GM10248 (cell line): ENCODE data around the gene GFOD2.

ENCODE experiments used
- CTCF ChIA-PET: fragments of 300-600 bp; sonication (Branson Sonifier 250); formaldehyde crosslinking; extraction: SDS; loops from one replicate; lab custom pipeline; 2021; ENCODE audit warnings: antibody characterized with exemption; lab: Yijun Ruan, JAX
- POLR2A ChIA-PET: fragments of 350-650 bp; sonication (Branson Sonifier 250); formaldehyde crosslinking; extraction: SDS; loops from one replicate; lab custom pipeline; 2020; ENCODE audit warnings: antibody characterized with exemption; lab: Yijun Ruan, JAX
- DNase-seq: peaks from one replicate; pipeline ENCODE4 v3.0.0; 2012; ENCODE audit errors: extremely low spot score
- CTCF ChIP-seq: IDR thresholded peaks from 2 replicates; pipeline ENCODE4 v1.5.1; 2012; ENCODE audit warnings: mild to moderate bottlenecking, low read depth; ENCODE audit errors: extremely low read depth, missing control alignments, control extremely low read depth

Gene GFOD2

GRCh38 chr16:67676939-67677338 is 42.2 kb downstream of the GFOD2 start:
- DNase-seq: no peak
- CTCF ChIA-PET: interaction anchor here (1.0 to 2.3 kb wide), 5 partner anchors 9 to 251 kb away, joined by 3 to 10 read pairs (median 5); no protein-coding TSS in a partner anchor
- POLR2A ChIA-PET: no interaction called here
- no peak for TF ChIP-seq CTCF

GRCh38 chr16:67676516-67676915 is 42.6 kb downstream of the GFOD2 start:
- POLR2A ChIA-PET: no interaction called here
- no peak for TF ChIP-seq CTCF
- DNase-seq: no peak
- CTCF ChIA-PET: interaction anchor here (1.0 to 2.3 kb wide), 5 partner anchors 8 to 251 kb away, joined by 3 to 10 read pairs (median 5); no protein-coding TSS in a partner anchor

- DNase-seq: no peak
- ChIA-PET CTCF (interaction anchor here (1.0 to 2.3 kb wide), 4 partner anchors 8 to 155 kb away, joined by 3 to 10 read pairs (median 5); no protein-coding TSS in a partner anchor), POLR2A (no interaction called here)
- no peak for TF ChIP-seq CTCF
Observed at GRCh38 chr16:67675999-67676398, 43.1 kb downstream of the GFOD2 start.

DNA sequence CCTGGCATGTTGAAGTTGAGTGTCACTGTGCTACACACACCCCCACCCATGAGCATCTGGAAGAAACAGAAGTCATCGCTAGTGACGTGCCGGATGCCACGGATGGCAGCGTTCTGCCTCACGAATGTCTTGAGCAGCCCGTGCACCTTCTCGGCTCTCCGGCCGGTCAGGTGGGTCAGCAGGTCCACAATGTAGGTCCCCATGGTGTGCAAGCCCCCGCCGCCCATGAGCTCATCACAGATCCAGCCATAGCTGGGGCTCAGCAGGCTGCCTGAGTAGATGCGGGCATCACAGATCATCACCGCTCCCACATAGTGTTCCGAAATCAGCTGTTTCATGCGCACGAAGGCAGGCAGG is 43.6 kb downstream of the GFOD2 start:
- TF ChIP-seq CTCF: no peak
- no peak for DNase-seq
- ChIA-PET POLR2A (no interaction called here), CTCF (interaction anchor here (2.3 kb wide), 1 partner anchor 154 kb away, joined by 10 read pairs; no protein-coding TSS in a partner anchor)

GRCh38 chr16:67674851-67675578 is 44.1 kb downstream of the GFOD2 start:
- ChIA-PET CTCF (interaction anchor here (1.1 to 3.8 kb wide), 3 partner anchors 12 to 154 kb away, joined by 4 to 14 read pairs (median 10); no protein-coding TSS in a partner anchor), POLR2A (no interaction called here)
- no peak for DNase-seq
- TF ChIP-seq CTCF: no peak

- POLR2A ChIA-PET: interaction anchor here (0.5 kb wide), 1 partner anchor 128 kb away, joined by 3 read pairs; no protein-coding TSS in a partner anchor
- no peak for TF ChIP-seq CTCF
- CTCF ChIA-PET: interaction anchor here (0.8 to 18.5 kb wide), 24 partner anchors 9 to 361 kb away, joined by 3 to 357 read pairs (median 8); partner anchors contain the start of genes ACD, CTRL, PARD6A and PSMB10
- DNase-seq: no peak
Observed at GRCh38 chr16:67673712-67674580, 45.2 kb downstream of the GFOD2 start.
